Gastroesophageal sphincter (tissue), 2 donors: ENCODE data around the gene GPLD1.

Experiments used
- EP300 ChIP-seq: sonication (generic); formaldehyde crosslinking; IDR thresholded peaks from one replicate; pipeline ENCODE4 v1.6.1; 2017; ENCODE audit warnings: antibody characterized with exemption, mild to moderate bottlenecking
- POLR2A ChIP-seq, 2 donors: fragments of 450-650 bp; IDR thresholded peaks; one replicate each; pipeline ENCODE4 v1.6.1; 2017; ENCODE audit warnings: antibody characterized with exemption in 2 of 2, mild to moderate bottlenecking in 2 of 2, moderate library complexity in 1 of 2
- POLR2AphosphoS5 ChIP-seq: sonication (generic); formaldehyde crosslinking; IDR thresholded peaks from one replicate; pipeline ENCODE4 v1.6.1; 2017; ENCODE audit warnings: antibody characterized with exemption

DNA sequence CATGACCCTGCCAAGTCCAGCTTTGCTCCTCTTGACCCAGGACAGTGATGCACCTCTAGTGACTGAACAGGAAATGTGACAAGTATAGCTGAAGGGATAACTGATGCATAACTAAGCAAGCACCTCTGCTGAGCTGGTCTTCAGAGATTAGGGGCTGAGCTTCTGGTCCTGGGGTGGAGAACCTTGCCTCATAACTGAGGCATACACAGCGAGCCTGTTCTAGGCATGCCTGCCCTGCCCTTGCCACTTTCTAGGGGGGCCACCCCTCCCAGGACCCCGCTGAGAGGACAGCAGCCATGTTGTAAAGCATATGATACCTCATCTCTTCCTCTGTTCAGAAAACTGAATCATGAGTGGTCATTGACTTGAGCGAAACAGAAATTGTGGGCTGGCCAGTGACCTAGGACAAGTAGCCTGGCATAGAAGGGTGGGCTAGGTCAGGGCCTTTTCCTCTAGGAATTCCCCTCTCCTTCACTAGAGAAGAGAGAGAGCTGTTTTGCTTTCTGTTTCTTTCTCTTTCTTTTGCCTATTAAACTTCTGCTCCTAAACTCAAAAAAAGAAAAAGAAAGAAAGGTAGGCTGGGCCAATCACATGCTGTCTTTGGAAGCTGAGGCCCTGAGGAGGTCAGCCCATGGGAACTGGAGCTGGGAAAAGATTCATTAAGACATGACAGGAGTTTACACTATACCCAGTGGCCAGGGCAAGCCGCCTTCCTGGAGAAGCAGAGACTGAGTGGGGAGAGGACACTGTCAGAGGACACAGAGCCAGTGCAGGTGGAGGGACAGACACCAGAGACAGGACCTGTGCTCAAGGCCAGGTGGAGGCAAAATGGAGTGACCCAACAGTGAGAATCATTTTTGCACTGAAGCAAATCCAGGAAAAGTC lies 28.5 kb upstream of the GPLD1 start:
- TF ChIP-seq POLR2AphosphoS5 (no peak), POLR2A (IDR thresholded peaks at IDR 0.05) (no peak), EP300 (no peak)
